SU-DHL-6 (cell line): Measurements from ENCODE around the gene TNFSF18.

Source experiments
- CTCF ChIP-seq: fragments of 200-600 bp; sonication (generic); IDR thresholded peaks from one replicate; pipeline ENCODE4 v1.5.1; 2017; ENCODE audit warnings: antibody characterized with exemption, mild to moderate bottlenecking, low read length, moderate library complexity; ENCODE audit not compliant: insufficient read depth, poor library complexity, severe bottlenecking
- EZH2phosphoT487 ChIP-seq: fragments of 200-600 bp; sonication (generic), shearing (Covaris generic); conservative IDR thresholded peaks from 2 replicates; pipeline ENCODE4 v1.6.1; 2018; ENCODE audit warnings: mild to moderate bottlenecking, antibody characterized with exemption, low read length, moderate library complexity, mixed read lengths

- TF ChIP-seq CTCF = no peak
- no peak for TF ChIP-seq EZH2phosphoT487
Measured at GRCh38 chr1:172991674-172992400, 58.9 kb downstream of the TNFSF18 start.
